Embryonic facial prominence (tissue), 1 donor: ENCODE data around the gene TGM5.
"Not testable (repeated sequence)": the region's sequence is repeated elsewhere in the genome, so short reads cannot be mapped to it uniquely, and the experiment has no call there.

Experiments used
- DNase-seq: peaks from one replicate; pipeline ENCODE4 v3.0.0-alpha.2; 2016; ENCODE audit errors: extremely low spot score

TGM5 gene

DNA sequence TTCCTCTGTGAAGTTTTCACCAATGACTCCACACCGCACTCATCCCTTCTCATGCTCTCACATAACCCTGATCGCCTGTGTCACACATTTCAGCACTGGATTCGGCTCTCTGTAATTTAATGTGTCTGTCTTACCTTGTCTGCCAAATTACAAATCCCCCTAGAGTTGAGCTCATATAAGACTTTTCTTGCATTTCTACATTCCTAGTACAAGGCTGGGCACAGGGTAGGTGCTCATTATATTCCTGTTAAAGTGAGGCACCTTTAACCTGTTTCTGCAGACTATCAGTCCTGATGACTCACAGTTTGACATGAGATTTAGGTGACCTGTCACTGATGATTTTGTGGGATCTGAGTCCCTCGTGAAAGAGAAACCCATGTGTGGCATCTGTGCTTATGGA, 22.6 kb downstream of the TGM5 start:
- no peak for DNase-seq

DNA sequence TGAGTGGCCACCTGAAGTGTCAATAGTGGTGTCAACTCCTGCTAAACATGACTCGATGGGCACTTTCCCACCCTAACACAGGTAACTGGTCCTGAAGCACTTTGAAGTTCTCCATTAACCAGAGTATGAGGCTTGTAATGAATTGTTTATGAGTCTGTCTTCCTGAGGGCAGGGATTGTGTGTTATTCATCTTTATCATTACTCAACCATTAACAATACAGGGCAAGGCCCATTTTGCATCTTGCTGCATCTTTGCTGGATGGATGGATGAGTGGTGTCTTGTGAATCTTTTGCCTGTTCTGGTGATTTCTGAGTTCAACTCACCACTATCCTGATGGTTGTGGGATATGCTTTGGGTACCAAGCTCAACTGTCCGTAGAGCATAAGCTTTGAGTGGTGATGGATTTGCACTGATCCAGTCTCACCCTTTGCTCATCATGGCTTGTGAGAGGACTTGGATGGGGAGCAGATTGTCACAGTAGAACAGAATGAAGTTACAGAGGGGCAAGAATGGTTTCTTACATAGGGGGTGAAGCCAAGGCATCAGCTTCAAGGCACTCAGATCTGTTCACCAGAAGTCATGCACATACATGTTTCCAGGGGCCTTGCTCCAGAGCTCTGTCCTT, 23.6 kb downstream of the TGM5 start:
- no peak for DNase-seq

DNA sequence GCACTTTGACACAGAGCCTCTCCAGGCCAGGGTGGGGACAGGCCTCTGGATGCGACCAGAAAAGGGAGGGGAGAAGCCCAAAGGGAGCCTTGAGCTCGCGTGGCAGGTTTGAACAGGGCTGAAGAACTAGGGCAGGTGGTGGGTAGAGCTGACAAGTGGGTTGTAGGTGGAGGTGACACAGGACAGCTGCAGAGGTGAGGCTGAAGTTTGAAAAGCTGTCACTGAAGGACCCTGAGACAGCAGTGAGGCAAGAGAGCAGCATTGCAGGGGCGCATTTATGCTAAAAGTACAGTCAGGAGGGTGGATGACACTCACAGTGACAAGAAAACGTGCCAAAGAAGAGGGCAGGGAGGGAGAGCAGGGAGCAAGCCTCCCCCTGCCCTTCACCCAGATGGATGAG, 24.1 kb downstream of the TGM5 start:
- DNase-seq, result no peak

- no peak for DNase-seq
Observed at GRCh38 chr15:43241100-43241499, 25.6 kb downstream of the TGM5 start.

DNA sequence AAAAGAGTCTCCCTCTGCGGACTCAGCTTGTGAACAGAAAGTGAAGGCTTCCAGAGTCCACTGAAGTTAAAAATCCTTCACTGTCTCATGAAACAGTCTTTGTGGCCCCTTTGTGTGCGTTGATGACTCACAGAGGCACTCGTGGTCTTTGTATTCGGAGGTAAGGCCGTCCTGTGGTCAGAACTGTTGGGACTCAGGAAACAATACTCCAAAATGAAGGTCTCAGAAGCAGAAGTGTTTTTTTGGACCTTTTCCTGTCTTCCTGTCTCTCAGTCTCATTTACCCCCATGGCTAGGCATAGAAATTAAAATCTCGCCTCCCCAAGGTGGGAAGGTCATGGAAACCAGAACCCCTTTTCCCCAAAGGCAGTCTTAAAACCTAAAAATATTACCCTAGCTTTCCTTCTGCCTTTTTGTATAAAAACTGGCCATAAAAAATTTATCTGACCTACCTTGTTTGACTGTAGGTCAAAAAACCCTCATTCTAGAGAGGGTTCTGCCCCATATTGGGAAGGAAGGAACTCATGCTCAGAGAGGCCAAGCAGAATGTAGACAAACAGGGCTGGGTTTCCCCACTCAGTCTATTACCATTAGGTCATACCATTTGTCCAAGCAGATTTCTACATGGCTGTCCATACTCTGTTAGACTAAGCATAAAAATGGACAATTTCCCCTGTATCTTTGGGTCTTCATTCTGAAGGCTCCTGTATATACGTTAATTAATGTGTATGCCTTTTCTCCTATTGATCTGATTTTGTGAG, 26.8 kb downstream of the TGM5 start:
- DNase-seq, result no peak

DNA sequence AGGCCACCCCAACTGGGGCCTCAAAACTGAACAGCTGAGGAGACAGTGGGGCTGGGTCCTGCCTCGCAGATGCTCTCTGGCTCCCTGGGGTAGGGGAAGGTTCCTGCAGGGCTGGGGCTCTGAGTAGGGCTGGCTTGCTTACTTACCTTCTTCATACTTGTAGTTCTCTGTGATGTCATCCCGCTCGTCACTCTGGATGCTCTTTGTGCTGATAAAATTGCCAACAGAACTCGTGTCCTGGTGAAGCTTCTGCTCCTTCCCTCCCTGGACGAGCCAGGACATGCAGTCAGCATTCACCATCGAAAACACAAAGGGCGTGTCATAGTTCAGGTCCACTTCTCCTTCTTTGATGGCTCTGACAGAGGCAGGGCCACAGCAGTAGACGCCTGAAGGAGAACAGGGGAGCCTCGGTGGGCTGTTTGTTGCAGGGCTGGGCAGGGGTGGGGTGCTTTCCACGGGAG, 28.0 kb downstream of the TGM5 start:
- DNase-seq, result no peak

- DNase-seq, result no peak
Observed at GRCh38 chr15:43237842-43238470, 28.8 kb downstream of the TGM5 start.

GRCh38 chr15:43235536-43235935, 31.2 kb downstream of the TGM5 start:
- no peak for DNase-seq

DNA sequence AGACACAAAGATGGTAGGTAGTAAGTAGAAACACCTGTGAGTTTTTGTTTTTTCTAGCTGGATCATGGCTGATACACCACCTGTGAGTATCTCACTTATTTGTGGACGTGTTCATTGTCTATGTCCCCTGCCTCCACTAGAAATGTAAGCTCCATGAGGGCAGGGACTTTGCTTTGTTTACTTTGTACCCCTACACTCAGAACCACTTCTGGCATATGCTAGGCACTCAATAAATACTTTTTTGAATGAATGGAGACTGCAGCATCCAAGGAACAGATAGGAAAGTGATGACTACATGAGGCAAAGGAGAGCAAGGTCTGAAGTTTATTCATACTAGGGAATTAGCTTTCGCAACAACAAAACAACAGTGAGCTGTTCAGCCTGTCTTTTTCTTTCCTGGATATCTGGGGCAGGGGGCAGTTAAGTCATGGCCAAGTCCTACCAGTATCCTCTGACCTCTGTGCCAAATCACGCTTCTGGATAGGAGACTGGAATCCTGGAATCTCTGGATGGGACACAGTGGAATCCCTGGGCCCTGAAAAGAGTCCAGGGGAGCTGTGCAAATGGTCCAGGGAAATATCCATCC, 34.3 kb downstream of the TGM5 start:
- DNase-seq, result no peak

DNA sequence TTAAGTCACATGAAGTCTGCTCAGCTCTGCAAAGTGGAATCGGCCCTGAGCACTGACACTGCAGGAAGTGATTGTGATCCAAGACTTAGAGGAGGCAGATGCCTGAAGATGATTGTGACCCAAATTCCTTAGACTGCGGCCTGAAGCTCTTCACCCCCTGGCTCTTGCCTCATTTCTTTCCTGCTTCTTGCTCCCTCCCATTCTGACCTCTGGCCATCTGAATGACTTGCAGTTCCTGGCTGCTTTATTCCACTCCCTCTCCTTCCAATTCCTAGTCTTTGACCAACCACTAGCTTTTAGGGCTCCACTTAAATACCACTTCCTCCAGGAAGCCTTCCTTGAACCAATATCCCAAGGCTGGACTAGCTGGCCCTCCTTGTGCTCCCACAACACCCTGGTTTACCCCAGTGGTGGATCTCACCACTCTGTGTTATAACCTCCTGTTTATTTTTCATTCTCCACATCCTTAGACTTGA, 36.0 kb downstream of the TGM5 start:
- no peak for DNase-seq

DNA sequence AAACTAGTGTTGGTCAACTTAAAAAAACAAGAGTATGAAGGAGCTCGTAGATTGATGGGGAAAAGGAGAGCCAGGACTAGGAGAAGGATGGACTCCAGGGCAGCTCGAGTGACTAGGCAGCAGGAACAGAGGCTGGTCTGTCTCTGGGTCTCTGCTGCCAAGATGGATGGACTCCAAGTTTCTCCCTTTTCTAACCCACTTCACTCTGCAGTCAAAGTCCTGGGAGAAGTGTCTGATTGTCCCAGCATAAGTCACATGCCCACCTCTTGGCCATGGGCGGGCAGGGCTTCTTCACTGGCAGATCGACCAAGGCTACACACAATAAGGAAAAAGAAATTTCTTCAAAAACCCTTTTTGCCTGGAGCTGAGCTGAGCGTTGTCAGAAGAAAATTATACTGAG, 36.8 kb downstream of the TGM5 start:
- DNase-seq, result no peak

DNA sequence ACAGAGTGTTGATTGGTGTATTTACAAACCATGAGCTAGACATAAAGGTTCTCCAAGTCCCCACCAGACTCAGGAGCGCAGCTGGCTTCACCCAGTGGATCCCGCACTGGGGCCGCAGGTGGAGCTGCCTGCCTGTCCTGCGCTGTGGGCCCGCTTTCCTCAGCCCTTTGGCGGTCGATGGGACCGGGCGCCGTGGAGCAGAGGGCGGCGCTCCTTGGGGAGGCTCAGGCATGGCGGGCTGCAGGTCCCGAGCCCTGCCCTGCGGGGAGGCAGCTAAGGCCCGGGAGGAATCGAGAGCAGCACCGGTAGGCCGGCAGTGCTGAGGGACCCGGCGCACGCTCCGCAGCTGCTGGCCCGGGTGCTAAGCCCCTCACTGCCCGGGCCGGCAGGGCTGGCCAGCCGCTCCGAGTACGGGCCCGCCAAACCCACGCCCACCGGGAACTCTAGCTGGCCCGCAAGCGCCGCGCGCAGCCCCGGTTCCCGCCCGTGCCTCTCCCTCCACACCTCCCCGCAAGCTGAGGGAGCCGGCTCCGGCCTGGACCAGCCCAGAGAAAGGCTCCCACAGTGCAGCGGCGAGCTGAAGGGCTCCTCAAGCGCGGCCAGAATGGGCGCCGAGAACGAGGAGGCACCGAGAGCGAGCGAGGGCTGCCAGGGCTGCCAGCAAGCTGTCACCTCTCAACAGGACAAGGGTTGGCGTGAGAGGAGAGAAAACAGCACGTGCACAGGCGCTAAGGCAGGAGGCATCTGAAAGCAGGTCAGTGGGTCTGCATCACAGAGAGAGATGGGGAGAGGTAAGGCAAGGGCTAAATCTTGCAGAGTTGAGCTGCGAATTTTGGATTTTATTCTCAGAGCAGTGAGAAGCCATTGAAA, 40.1 kb downstream of the TGM5 start:
- no peak for DNase-seq

GRCh38 chr15:43225950-43226255, 40.8 kb downstream of the TGM5 start:
- not testable (repeated sequence) for DNase-seq

GRCh38 chr15:43225201-43225949, 41.4 kb downstream of the TGM5 start:
- no peak for DNase-seq

- DNase-seq, result no peak
Observed at GRCh38 chr15:43221422-43221821, 45.3 kb downstream of the TGM5 start.

- no peak for DNase-seq
Observed at GRCh38 chr15:43220991-43221403, 45.7 kb downstream of the TGM5 start, which contains the start of gene EPB42. EPB42 (minus strand) TSS chr15:43221018; CDS start chr15:43220825, 193 bp downstream.

DNA sequence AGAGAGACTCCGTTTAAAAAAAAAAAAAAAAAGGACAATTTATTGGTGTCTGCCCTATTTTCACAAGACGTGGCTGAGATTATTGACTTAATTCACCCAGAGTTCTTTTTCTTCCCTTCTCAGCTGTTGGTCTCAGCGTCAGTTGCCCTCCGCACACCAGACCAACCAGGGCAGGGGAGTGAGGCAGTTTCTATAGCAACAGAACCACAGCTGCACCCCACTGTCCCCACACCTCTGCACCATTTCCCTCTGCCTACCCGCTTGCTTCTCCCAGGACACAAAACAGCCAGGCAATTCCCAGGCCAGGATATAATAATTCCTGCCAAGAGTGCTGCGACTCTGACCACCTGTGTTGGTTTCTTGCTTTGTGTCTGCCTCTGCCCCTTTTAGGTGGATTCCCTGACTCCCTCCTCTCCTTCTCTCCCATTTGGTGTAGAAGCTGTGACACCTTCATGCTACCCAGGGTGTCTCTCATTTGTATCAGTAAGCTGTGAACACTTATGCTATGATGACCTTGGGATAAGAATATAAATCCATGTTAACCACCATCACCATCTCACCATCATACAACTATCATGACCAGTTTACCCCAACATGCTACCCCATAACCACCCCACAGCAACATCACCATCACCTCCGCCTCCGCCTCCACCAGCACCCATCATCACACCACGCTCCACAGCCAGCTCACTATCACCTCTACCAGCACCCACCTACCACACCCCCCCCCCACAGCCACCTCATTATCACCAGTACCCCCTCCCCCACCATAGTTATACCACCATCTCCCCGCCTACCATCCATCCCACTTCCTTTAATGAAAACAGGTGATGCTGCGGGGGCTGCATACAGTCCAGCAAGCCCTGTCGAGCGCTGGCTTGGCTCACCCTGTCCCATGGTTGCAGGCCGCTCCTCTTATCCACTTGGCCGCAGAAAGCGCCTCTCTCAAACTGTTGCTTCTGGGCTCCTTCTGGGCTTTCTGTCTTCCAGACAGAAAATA, 46.5 kb downstream of the TGM5 start:
- no peak for DNase-seq

- DNase-seq, result no peak
Observed at GRCh38 chr15:43218908-43219706, 47.6 kb downstream of the TGM5 start.

DNA sequence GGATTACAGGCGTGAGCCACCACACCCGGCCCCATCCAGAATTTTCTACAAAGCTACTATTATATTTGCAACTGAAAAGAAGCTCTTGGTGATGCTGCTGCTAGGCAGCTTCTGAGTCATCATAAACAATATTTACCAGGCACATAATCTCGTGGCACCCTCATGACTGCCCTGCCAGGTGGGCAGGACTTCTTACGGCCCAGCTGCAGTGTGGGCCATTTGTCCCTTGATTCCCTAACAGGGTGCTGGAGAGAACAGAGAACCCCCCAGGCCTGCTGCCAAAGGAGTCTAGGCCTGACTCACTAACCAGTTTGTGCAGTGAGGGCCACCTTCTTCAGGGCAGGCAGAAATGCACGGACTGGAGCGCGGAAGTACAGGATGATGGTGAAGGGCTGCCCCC, 50.8 kb downstream of the TGM5 start:
- no peak for DNase-seq
